ENCODE data around the gene DHX8.

DHX8 gene

DNA sequence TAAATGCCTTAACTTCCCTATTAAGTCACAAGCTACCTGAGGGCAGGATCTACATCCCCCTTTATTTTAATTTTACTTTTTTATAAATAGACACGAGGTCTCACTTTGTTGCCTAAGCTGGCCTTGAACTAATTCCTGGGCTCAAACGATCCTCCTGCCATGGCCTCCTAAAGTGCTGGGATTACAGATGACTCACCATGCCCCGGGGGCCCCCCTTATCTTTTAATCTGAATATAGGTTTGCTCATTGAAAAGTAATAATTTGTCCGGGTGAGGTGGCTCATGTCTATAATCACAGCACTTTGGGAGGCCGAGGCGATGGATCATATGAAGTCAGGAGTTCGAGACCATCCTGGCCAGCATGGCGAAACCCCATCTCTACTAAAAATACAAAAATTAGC lies 48.2 kb downstream of the DHX8 start:
- no peaks in the 10 kb centered on the region for H3K27me3 ChIP-seq (ENCODE audit: control insufficient read depth in 1 of 2, insufficient read depth in 2 of 2, low read length in 2 of 2)
- H3K4me1 ChIP-seq (ENCODE audit: control insufficient read depth in 1 of 2, insufficient read depth in 2 of 2, low read length in 2 of 2): peaks cover 21 to 26% of the 10 kb centered on the region in 2 donors
- H3K27ac ChIP-seq (ENCODE audit: low read depth, low read length): no peak overlapping the region
- no peaks in the 10 kb centered on the region for H3K9me3 ChIP-seq (ENCODE audit: control insufficient read depth in 1 of 2, low read length in 2 of 2)
- peaks cover 0 to 6% of the 10 kb centered on the region in 2 donors for H3K36me3 ChIP-seq (ENCODE audit: control insufficient read depth in 1 of 2, insufficient read depth in 2 of 2, low read length in 2 of 2)
- no peak overlapping the region for H3K4me3 ChIP-seq (ENCODE audit: low read depth in 1 of 2, low read length in 2 of 2)
- H3K9ac ChIP-seq (ENCODE audit: low read depth in 1 of 2, low read length in 2 of 2): no peak overlapping the region

DNA sequence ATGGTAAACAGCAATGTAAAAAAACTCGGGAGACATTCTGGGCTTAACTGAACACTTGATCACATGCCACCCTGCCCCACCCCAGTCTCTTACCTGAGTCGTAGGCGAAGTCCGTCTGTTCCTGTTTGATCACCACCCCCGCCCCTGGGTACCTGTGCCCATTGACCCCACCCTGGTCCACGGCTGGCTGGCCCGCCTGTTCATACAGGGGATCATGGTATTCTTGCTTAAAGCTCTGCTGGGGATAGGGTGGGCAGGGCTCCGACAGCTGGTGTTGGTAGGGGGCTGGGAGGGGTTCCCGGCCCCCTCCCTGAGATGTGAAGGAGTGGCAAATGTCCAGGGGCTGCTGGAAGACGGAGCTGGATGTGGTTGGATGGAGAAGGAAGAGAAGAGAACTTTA lies 48.8 kb downstream of the DHX8 start:
- Histone ChIP-seq H3K9ac (ENCODE audit: low read depth in 1 of 2, low read length in 2 of 2) (no peak overlapping the region), H3K9me3 (ENCODE audit: control insufficient read depth in 1 of 2, low read length in 2 of 2) (no peaks in the 10 kb centered on the region), H3K27me3 (ENCODE audit: control insufficient read depth in 1 of 2, insufficient read depth in 2 of 2, low read length in 2 of 2) (no peaks in the 10 kb centered on the region), H3K4me3 (ENCODE audit: low read depth in 1 of 2, low read length in 2 of 2) (no peak overlapping the region), H3K27ac (ENCODE audit: low read depth, low read length) (no peak overlapping the region), H3K4me1 (ENCODE audit: control insufficient read depth in 1 of 2, insufficient read depth in 2 of 2, low read length in 2 of 2) (peaks cover 21 to 26% of the 10 kb centered on the region in 2 donors), H3K36me3 (ENCODE audit: control insufficient read depth in 1 of 2, insufficient read depth in 2 of 2, low read length in 2 of 2) (no peaks in the 10 kb centered on the region)

DNA sequence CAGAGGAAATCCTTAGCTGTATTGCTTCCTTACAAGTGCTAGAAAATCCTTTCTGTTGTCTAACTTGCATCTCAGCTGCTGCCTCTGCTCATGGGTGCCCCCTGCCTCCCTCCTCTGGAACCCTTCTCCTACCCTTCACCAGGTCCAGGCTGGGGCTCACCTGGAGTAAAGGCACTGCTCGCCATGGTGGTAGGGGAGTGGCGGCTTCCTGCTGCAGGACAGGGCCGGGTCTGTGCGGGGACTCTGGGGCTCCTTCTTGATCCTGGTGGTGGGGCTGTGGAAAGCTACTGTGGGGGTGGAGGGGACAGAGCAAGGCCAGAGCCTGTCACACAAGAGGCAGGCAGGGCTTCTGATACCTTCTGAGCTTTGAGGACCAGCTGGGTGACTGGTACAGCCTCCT lies 49.9 kb downstream of the DHX8 start:
- Histone ChIP-seq H3K27ac (ENCODE audit: low read depth, low read length) (no peak overlapping the region), H3K9ac (ENCODE audit: low read depth in 1 of 2, low read length in 2 of 2) (no peak overlapping the region), H3K27me3 (ENCODE audit: control insufficient read depth in 1 of 2, insufficient read depth in 2 of 2, low read length in 2 of 2) (no peaks in the 10 kb centered on the region), H3K9me3 (ENCODE audit: control insufficient read depth in 1 of 2, low read length in 2 of 2) (no peaks in the 10 kb centered on the region), H3K4me1 (ENCODE audit: control insufficient read depth in 1 of 2, insufficient read depth in 2 of 2, low read length in 2 of 2) (peaks cover 21 to 23% of the 10 kb centered on the region in 2 donors), H3K4me3 (ENCODE audit: low read depth in 1 of 2, low read length in 2 of 2) (no peak overlapping the region), H3K36me3 (ENCODE audit: control insufficient read depth in 1 of 2, insufficient read depth in 2 of 2, low read length in 2 of 2) (no peaks in the 10 kb centered on the region)

DNA sequence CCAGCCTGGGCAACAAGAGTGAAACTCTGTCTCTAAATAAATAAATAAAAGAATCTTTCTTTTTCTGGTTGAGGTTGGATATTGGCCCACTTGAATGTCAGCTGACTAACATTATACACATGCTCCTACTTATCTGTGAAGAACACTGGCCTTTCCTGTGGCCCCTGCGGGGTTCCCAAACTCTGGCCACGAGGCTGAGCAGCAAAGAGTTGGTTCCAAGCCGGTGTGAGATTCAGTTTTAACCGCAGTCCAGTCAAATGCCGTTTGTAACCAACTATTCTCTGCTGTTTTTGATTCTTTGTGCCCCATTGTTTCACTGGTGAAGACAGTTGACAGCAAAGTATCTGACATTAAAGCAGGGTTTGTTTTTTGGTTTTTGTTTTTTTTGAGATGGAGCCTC lies 51.1 kb downstream of the DHX8 start:
- no peaks in the 10 kb centered on the region for H3K27me3 ChIP-seq (ENCODE audit: control insufficient read depth in 1 of 2, insufficient read depth in 2 of 2, low read length in 2 of 2)
- no peaks in the 10 kb centered on the region for H3K36me3 ChIP-seq (ENCODE audit: control insufficient read depth in 1 of 2, insufficient read depth in 2 of 2, low read length in 2 of 2)
- no peak overlapping the region for H3K27ac ChIP-seq (ENCODE audit: low read depth, low read length)
- no peak overlapping the region for H3K4me3 ChIP-seq (ENCODE audit: low read depth in 1 of 2, low read length in 2 of 2)
- H3K9me3 ChIP-seq (ENCODE audit: control insufficient read depth in 1 of 2, low read length in 2 of 2): no peaks in the 10 kb centered on the region
- H3K9ac ChIP-seq (ENCODE audit: low read depth in 1 of 2, low read length in 2 of 2): no peak overlapping the region
- peaks cover 18 to 20% of the 10 kb centered on the region in 2 donors for H3K4me1 ChIP-seq (ENCODE audit: control insufficient read depth in 1 of 2, insufficient read depth in 2 of 2, low read length in 2 of 2)

DNA sequence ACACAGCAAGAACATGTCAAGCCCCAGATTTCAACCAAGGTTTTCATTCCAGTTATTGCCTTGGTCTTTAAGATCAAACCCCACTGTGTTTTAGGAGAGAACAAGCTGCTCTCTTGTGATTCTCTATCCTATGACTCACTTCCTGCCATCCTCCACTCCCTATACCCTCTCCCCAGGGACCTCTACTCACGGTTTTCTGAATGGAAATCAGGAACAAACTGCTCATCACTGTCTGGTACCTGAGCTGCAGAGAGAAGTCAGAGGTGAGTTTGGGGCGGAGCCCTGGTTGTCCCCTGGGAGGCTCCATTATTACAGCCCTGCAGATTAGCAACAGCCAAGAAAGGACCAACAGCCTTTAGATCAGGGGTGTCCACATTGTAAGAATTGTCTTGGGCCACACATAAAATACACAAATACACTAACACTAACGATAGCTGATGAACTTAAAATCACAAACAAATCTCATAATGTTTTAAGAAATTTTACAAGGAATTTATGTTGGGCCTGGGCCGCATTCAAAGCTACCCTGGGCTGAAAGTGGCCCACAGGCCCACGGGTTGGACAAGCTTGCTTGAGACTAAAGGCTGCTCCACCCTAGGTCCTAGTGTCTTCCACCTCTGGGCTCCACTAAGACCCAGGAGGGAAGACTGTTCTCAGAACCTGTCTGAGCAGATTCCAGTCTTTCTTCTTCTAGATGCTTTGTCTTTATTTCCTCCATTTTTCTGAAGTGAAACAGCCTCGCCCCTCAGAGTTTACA lies 52.6 kb downstream of the DHX8 start:
- H3K4me3 ChIP-seq (ENCODE audit: low read depth in 1 of 2, low read length in 2 of 2): no peak overlapping the region
- peaks cover 7% of the 10 kb centered on the region in 2 donors for H3K4me1 ChIP-seq (ENCODE audit: control insufficient read depth in 1 of 2, insufficient read depth in 2 of 2, low read length in 2 of 2)
- no peaks in the 10 kb centered on the region for H3K27me3 ChIP-seq (ENCODE audit: control insufficient read depth in 1 of 2, insufficient read depth in 2 of 2, low read length in 2 of 2)
- no peaks in the 10 kb centered on the region for H3K36me3 ChIP-seq (ENCODE audit: control insufficient read depth in 1 of 2, insufficient read depth in 2 of 2, low read length in 2 of 2)
- H3K27ac ChIP-seq (ENCODE audit: low read depth, low read length): no peak overlapping the region
- H3K9ac ChIP-seq (ENCODE audit: low read depth in 1 of 2, low read length in 2 of 2): no peak overlapping the region
- no peaks in the 10 kb centered on the region for H3K9me3 ChIP-seq (ENCODE audit: control insufficient read depth in 1 of 2, low read length in 2 of 2)

DNA sequence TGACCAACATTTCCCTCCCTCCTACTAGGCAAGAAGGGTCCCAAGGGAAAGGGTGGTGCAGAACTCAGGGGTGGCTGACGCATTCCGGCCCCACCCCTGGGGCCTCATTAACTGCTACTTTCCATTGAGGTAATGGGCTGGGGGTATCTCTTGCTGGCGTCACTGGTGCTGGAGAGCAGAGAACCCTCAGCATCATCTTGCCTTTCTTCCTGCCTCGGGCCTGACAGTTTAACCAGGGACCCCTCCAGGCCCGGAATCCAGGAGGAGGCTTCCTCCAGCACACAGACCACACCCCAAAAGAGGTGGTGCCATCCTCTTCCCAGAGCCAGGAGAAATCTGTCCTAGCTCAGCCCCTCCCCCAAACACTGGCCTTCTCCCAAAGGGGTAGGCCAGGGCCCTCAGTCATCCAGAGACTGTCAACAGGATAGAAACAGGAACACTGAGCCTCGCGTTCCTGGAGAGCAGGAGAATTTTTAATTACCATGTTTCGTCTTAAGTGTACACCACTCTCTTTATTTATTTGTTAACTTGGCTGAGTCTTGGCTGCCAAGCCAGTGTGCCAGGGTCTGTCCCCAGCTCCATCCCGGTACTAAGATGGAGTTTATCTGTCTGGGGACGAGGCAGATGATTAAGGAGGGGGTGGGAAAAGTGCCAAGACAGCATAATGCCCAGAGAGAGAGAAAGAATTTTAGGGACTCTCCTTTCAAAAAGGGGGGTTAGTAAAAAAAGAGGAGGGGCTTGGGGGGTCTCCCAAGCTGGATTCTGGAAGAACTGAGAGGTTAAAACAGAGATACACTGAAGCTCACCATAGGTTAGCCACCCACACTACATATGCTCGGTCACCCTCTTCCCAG lies 57.3 kb downstream of the DHX8 start:
- H3K36me3 ChIP-seq (ENCODE audit: control insufficient read depth in 1 of 2, insufficient read depth in 2 of 2, low read length in 2 of 2): no peaks in the 10 kb centered on the region

DNA sequence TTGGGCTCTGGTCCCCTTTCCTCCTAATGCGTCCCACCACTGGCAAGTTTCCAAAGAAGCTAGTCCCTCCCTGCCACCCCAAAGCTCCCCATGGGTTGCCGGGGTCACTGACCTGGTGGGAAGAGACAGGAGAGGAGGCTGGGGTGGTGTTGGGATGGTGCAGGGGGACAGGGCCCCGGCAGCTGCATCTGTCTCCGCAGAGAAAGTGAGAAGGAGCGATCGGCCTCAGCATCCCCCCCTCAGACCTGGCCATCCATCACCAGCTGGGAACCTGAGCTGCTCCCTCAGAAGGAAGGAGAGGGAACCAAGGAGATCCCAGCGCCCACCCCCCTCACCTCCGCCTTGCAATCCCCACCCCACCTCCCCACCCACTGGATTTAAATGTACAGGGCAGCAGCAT lies 59.1 kb downstream of the DHX8 start:
- peaks cover 6 to 8% of the 10 kb centered on the region in 2 donors for H3K27me3 ChIP-seq (ENCODE audit: control insufficient read depth in 1 of 2, insufficient read depth in 2 of 2, low read length in 2 of 2)

More for the DNA sequence above, 57.3 kb downstream of the DHX8 start:
- H3K27me3 ChIP-seq (ENCODE audit: control insufficient read depth in 1 of 2, insufficient read depth in 2 of 2, low read length in 2 of 2): peaks cover 4% of the 10 kb centered on the region in 2 donors
- H3K9ac ChIP-seq (ENCODE audit: low read depth in 1 of 2, low read length in 2 of 2): no peak overlapping the region
- no peaks in the 10 kb centered on the region for H3K9me3 ChIP-seq (ENCODE audit: control insufficient read depth in 1 of 2, low read length in 2 of 2)
- no peak overlapping the region for H3K27ac ChIP-seq (ENCODE audit: low read depth, low read length)
- no peak overlapping the region for H3K4me3 ChIP-seq (ENCODE audit: low read depth in 1 of 2, low read length in 2 of 2)
- H3K4me1 ChIP-seq (ENCODE audit: control insufficient read depth in 1 of 2, insufficient read depth in 2 of 2, low read length in 2 of 2): peaks cover 0 to 17% of the 10 kb centered on the region in 2 donors

DNA sequence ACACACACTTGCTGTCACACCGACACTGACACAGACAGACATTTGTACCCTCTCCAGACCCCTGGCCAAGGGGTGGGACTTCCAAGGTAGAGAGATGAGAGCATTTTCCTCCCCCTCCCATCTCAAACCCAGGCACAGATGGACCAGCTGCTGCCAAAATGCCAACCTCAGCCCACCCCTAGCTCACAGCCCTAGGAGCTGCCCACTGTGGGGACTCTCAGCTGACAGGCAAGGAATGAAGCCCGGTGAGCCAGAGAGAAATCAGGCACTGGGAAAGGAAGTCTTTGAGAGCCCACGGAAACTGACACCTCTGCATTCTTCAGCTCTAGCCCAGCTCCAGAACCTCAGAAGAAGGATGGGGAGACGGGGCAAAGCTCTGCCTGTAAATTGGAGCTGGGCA lies 59.5 kb downstream of the DHX8 start:
- Histone ChIP-seq H3K27me3 (ENCODE audit: control insufficient read depth in 1 of 2, insufficient read depth in 2 of 2, low read length in 2 of 2) (peaks cover 8 to 10% of the 10 kb centered on the region in 2 donors), H3K27ac (ENCODE audit: low read depth, low read length) (no peak overlapping the region), H3K9me3 (ENCODE audit: control insufficient read depth in 1 of 2, low read length in 2 of 2) (no peaks in the 10 kb centered on the region), H3K4me1 (ENCODE audit: control insufficient read depth in 1 of 2, insufficient read depth in 2 of 2, low read length in 2 of 2) (peaks cover 6 to 24% of the 10 kb centered on the region in 2 donors), H3K9ac (ENCODE audit: low read depth in 1 of 2, low read length in 2 of 2) (no peak overlapping the region), H3K36me3 (ENCODE audit: control insufficient read depth in 1 of 2, insufficient read depth in 2 of 2, low read length in 2 of 2) (no peaks in the 10 kb centered on the region), H3K4me3 (ENCODE audit: low read depth in 1 of 2, low read length in 2 of 2) (no peak overlapping the region)

More for the DNA sequence above, 59.1 kb downstream of the DHX8 start:
- H3K9ac ChIP-seq (ENCODE audit: low read depth in 1 of 2, low read length in 2 of 2): no peak overlapping the region
- H3K36me3 ChIP-seq (ENCODE audit: control insufficient read depth in 1 of 2, insufficient read depth in 2 of 2, low read length in 2 of 2): no peaks in the 10 kb centered on the region
- peaks cover 6 to 24% of the 10 kb centered on the region in 2 donors for H3K4me1 ChIP-seq (ENCODE audit: control insufficient read depth in 1 of 2, insufficient read depth in 2 of 2, low read length in 2 of 2)
- H3K4me3 ChIP-seq (ENCODE audit: low read depth in 1 of 2, low read length in 2 of 2): no peak overlapping the region
- H3K9me3 ChIP-seq (ENCODE audit: control insufficient read depth in 1 of 2, low read length in 2 of 2): no peaks in the 10 kb centered on the region
- no peak overlapping the region for H3K27ac ChIP-seq (ENCODE audit: low read depth, low read length)

DNA sequence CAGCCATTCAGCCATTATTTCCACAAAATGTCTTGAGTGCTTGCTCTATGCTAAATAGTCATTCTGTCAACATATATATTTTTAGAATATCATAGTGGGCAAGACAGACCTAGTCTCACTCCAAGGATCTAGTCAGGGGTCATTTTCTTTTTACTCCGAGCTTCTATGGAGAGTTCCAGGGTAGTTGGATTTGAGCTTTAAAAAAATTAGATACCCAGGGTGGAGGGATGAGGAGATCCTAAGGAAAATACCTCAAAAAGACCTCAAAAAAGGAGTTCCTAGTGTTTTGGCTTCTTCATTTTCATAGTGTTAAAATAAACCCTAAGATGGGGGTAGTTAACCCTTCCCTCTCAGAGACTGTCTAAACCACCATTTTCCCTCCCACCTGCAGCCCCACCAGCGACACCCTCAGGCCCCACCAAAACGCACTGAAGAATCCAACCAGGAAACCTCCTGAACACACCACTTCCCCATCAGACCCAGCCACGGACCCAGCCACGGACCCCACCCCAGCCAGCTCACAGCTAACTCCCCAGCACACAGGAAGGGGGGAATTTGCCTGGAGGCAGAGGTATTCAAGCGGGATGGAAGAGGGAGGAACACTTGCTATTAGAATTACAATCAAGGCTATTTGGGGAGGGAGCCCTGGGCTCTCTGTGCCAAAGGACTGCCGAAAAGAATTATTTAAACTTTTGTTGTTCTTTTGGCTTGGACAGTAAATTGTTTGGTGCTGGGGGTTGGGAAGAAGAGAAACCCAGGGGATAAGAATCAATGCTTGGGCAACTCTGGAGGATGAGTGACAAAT lies 60.2 kb downstream of the DHX8 start:
- Histone ChIP-seq H3K27me3 (ENCODE audit: control insufficient read depth in 1 of 2, insufficient read depth in 2 of 2, low read length in 2 of 2) (peaks cover 8 to 10% of the 10 kb centered on the region in 2 donors), H3K4me3 (ENCODE audit: low read depth in 1 of 2, low read length in 2 of 2) (no peak overlapping the region)

DNA sequence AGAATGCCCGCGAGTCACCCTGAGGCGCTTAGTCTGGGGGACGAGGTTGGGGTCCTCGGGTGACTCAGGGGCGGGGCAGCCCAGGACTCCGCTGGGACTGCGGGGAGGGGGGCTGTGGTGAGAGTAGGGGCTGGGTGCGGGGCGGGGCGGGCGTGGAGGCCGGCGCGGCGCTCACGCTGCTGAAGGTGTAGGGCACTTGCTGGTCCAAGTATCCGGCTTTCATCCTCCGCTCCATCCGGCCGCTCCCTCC lies 61.5 kb downstream of the DHX8 start:
- Histone ChIP-seq H3K9me3 (ENCODE audit: control insufficient read depth in 1 of 2, low read length in 2 of 2) (no peaks in the 10 kb centered on the region), H3K9ac (ENCODE audit: low read depth in 1 of 2, low read length in 2 of 2) (peak overlapping the region in 1 of 2 donors; percentile 47), H3K27me3 (ENCODE audit: control insufficient read depth in 1 of 2, insufficient read depth in 2 of 2, low read length in 2 of 2) (peaks cover 8 to 10% of the 10 kb centered on the region in 2 donors), H3K36me3 (ENCODE audit: control insufficient read depth in 1 of 2, insufficient read depth in 2 of 2, low read length in 2 of 2) (no peaks in the 10 kb centered on the region), H3K4me3 (ENCODE audit: low read depth in 1 of 2, low read length in 2 of 2) (peak overlapping the region; percentile 68 to 77), H3K27ac (ENCODE audit: low read depth, low read length) (no peak overlapping the region), H3K4me1 (ENCODE audit: control insufficient read depth in 1 of 2, insufficient read depth in 2 of 2, low read length in 2 of 2) (peaks cover 6 to 24% of the 10 kb centered on the region in 2 donors)

More for the DNA sequence above, 60.2 kb downstream of the DHX8 start:
- Histone ChIP-seq H3K27ac (ENCODE audit: low read depth, low read length) (no peak overlapping the region), H3K36me3 (ENCODE audit: control insufficient read depth in 1 of 2, insufficient read depth in 2 of 2, low read length in 2 of 2) (no peaks in the 10 kb centered on the region), H3K4me1 (ENCODE audit: control insufficient read depth in 1 of 2, insufficient read depth in 2 of 2, low read length in 2 of 2) (peaks cover 6 to 24% of the 10 kb centered on the region in 2 donors), H3K9ac (ENCODE audit: low read depth in 1 of 2, low read length in 2 of 2) (no peak overlapping the region), H3K9me3 (ENCODE audit: control insufficient read depth in 1 of 2, low read length in 2 of 2) (no peaks in the 10 kb centered on the region)

All from duodenal mucosa (tissue), 2 donors.